Tibial nerve (tissue), 4 donors: ENCODE results near the gene THRAP3. TPM values are rescaled to one million over a fixed set of nuclear protein-coding genes. Genes with fewer than 3 reads are reported as not detected.

ENCODE experiments used
- DNase-seq, 2 donors: peaks; one replicate each; pipeline ENCODE4 v3.0.0-alpha.2; 2019; ENCODE audit warnings: low spot score in 2 of 2
- H3K27ac ChIP-seq, 4 donors: fragments of 200-600 bp; sonication (generic) in 3 of 4; one replicate each; pipeline ENCODE4 v1.5.1; 2017 to 2019; ENCODE audit warnings: mild to moderate bottlenecking in 1 of 4
- H3K27me3 ChIP-seq, 2 donors: fragments of 200-600 bp; sonication (generic) in 1 of 2; one replicate each; pipeline versions ENCODE4 v1.5.1 to v1.6.0; 2017 to 2019
- H3K36me3 ChIP-seq, 3 donors: fragments of 200-600 bp; sonication (generic); one replicate each; pipeline ENCODE4 v1.5.1; 2018 to 2019
- H3K4me1 ChIP-seq, 4 donors: fragments of 200-600 bp; sonication (generic) in 3 of 4; one replicate each; pipeline ENCODE4 v1.5.1; 2017 to 2019
- H3K4me3 ChIP-seq, 4 donors: fragments of 200-600 bp; sonication (generic) in 3 of 4; one replicate each; pipeline ENCODE4 v1.5.1; 2017 to 2019; ENCODE audit warnings: mild to moderate bottlenecking in 1 of 4, moderate library complexity in 1 of 4
- H3K9me3 ChIP-seq, 4 donors: fragments of 200-600 bp; sonication (generic) in 3 of 4; one replicate each; pipeline ENCODE4 v1.5.1; 2017 to 2019
- EP300 ChIP-seq, 2 donors: sonication (generic); formaldehyde crosslinking; IDR thresholded peaks; one replicate each; pipeline ENCODE4 v1.6.1; 2017; ENCODE audit warnings: antibody characterized with exemption in 2 of 2, mild to moderate bottlenecking in 1 of 2
- POLR2A ChIP-seq, 2 donors: fragments of 450-650 bp; IDR thresholded peaks; one replicate each; pipeline ENCODE4 v1.6.1; 2017; ENCODE audit warnings: antibody characterized with exemption in 2 of 2, mild to moderate bottlenecking in 2 of 2, moderate library complexity in 2 of 2
- WGBS, 2 donors: methylation state at CpG; one replicate each; pipeline ENCODE4 v1.1.5; 2018; 5-methylcytosine and 5-hydroxymethylcytosine counted together
- total RNA-seq, 4 donors: library from RNA; depleted of rRNA; stranded (reverse); fragments of >200 nt; gene quantifications; one replicate each; pipeline ENCODE4 v1.1.0, GENCODE V29; 2016
- TF ChIP-seq, protein P1 (sequence below), 5 experiments: fragments of 200-600 bp in 3 of 5; fragments of 450-650 bp in 2 of 5; sonication (generic) in 3 of 5; IDR thresholded peaks; one replicate each; pipeline ENCODE4 v1.5.1; 2016 to 2019; ENCODE audit warnings: antibody characterized with exemption in 5 of 5, mild to moderate bottlenecking in 3 of 5, moderate library complexity in 2 of 5

The THRAP3 gene
- total RNA-seq, 4 donors from 2014 or later: 89.2 to 114 (median 97.0) TPM

DNA sequence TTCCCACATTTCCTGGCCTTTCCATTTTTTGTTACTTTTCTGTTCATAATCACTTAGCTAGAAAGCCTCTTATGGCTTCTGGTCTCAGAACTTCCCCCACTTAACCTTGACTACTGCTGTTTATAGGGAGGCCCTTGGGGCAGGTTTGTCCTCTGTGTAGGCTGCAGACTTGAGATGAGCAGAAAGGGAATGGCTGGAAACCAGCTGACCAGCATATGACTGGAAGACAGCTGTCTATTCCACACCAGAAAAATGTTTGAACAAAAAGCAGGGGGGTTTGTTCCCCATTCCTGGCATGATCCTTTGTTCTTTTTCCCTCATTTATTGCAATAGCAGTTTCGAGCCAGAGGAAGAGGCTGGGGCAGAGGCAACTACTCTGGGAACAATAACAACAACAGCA is 77.0 kb downstream of the THRAP3 start:
- no peak for DNase-seq
- Histone ChIP-seq H3K9me3 (no peaks in the 10 kb centered on the region), H3K4me3 (no peak overlapping the region), H3K27me3 (no peaks in the 10 kb centered on the region), H3K36me3 (peaks cover 10 to 81% (median 13%) of the 10 kb centered on the region in 3 donors), H3K4me1 (peaks cover 0 to 25% (median 7%) of the 10 kb centered on the region in 4 donors), H3K27ac (peak overlapping the region in 1 of 4 donors; percentile 40)
- TF ChIP-seq, protein P1, sequence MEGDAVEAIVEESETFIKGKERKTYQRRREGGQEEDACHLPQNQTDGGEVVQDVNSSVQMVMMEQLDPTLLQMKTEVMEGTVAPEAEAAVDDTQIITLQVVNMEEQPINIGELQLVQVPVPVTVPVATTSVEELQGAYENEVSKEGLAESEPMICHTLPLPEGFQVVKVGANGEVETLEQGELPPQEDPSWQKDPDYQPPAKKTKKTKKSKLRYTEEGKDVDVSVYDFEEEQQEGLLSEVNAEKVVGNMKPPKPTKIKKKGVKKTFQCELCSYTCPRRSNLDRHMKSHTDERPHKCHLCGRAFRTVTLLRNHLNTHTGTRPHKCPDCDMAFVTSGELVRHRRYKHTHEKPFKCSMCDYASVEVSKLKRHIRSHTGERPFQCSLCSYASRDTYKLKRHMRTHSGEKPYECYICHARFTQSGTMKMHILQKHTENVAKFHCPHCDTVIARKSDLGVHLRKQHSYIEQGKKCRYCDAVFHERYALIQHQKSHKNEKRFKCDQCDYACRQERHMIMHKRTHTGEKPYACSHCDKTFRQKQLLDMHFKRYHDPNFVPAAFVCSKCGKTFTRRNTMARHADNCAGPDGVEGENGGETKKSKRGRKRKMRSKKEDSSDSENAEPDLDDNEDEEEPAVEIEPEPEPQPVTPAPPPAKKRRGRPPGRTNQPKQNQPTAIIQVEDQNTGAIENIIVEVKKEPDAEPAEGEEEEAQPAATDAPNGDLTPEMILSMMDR (IDR thresholded peaks at IDR 0.05): no peak
- TF ChIP-seq EP300 (IDR thresholded peaks at IDR 0.05): no peak
- no peak for TF ChIP-seq POLR2A (IDR thresholded peaks at IDR 0.05)
- WGBS, 2 donors: 71 to 76% methylated on average over 1 of the region's 1 CpG

DNA sequence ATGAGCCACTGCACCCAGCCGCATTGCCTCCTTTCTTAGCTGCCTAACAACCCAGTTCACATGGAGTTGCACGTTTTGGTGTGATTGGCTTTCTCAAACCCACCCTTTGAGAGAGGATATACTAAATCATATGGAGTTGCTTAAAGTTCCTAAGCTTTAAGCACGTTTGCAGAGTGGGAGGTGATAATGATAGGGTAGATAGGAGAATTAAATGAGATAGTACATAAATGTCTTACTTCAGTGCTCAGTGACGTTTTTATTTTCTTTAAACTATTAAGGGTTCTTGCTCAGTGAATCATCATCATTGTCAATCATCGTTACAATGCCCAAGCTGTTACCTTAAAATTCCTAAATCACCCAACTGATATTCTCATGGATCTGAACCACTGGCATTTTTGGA is 79.0 kb downstream of the THRAP3 start:
- no peak for TF ChIP-seq EP300 (IDR thresholded peaks at IDR 0.05)
- TF ChIP-seq POLR2A (IDR thresholded peaks at IDR 0.05): no peak
- TF ChIP-seq, protein P1 (IDR thresholded peaks at IDR 0.05): no peak
- H3K27me3 ChIP-seq: no peaks in the 10 kb centered on the region
- H3K36me3 ChIP-seq: peaks cover 7 to 61% (median 13%) of the 10 kb centered on the region in 3 donors
- no peak for DNase-seq
- 73 to 75% methylated on average over 5 of the region's 5 CpGs for WGBS, 2 donors
- H3K4me1 ChIP-seq: peaks cover 0 to 37% (median 13%) of the 10 kb centered on the region in 4 donors
- H3K9me3 ChIP-seq: no peaks in the 10 kb centered on the region
- no peak overlapping the region for H3K4me3 ChIP-seq
- H3K27ac ChIP-seq: no peak overlapping the region

DNA sequence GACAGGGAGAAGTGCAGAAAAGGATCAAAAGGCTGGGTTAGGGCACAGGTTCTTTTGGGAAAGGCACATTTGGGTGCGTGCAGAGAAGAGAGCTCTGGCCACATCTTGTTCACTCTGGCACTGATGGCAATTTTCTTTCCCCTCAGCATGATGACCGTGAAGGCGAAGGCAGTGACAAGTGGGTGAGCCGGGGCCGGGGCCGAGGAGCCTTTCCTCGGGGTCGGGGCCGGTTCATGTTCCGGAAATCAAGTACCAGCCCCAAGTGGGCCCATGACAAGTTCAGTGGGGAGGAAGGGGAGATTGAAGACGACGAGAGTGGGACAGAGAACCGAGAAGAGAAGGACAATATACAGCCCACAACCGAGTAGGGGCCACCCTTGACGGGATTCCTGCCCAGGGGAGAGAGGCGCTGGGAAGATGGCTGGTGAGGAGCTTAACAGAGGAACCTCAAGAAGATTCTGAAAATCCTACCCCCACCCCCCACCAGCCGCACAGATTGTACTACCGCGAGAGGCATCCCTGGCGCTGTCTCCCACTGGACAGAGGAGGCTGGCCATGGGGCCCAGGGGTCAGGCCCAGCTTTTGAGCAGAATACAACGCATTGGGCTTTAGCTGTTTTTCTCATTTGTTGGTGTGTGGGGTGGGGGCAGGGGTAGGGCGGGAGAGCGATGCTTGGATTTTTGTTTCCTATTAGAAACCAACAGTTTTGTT is 79.6 kb downstream of the THRAP3 start:
- 83% methylated on average over 23 of the region's 23 CpGs for WGBS, 2 donors
- DNase-seq: no peak
- Histone ChIP-seq H3K27ac (no peak overlapping the region), H3K27me3 (no peaks in the 10 kb centered on the region), H3K4me3 (no peak overlapping the region), H3K36me3 (peaks cover 7 to 56% (median 9%) of the 10 kb centered on the region in 3 donors), H3K9me3 (no peaks in the 10 kb centered on the region), H3K4me1 (peaks cover 0 to 37% (median 13%) of the 10 kb centered on the region in 4 donors)
- no peak for TF ChIP-seq EP300 (IDR thresholded peaks at IDR 0.05)
- TF ChIP-seq POLR2A (IDR thresholded peaks at IDR 0.05): no peak
- TF ChIP-seq, protein P1 (IDR thresholded peaks at IDR 0.05): no peak

DNA sequence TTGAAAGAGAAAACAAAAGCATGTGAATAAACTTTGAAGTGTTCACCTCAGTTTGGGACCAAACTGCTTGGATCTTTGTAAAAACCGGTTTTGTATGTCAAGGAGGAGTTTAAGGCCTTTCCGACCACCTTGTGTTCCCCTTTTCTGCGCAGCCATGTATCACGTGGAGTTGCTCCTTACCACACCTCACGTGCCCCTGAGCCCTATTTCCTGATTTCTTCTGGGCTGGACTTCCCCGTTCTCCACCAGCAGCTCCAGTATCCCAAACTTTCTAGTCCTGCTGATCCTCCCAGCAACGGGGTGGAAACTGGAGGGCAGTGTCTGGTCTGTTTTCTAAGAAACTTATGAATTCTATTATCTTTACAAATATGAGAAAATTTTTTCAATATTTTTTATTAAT is 80.3 kb downstream of the THRAP3 start:
- Histone ChIP-seq H3K36me3 (peaks cover 6 to 51% (median 7%) of the 10 kb centered on the region in 3 donors), H3K4me1 (peaks cover 0 to 30% (median 13%) of the 10 kb centered on the region in 4 donors), H3K9me3 (no peaks in the 10 kb centered on the region), H3K4me3 (no peak overlapping the region), H3K27ac (no peak overlapping the region), H3K27me3 (no peaks in the 10 kb centered on the region)
- 75 to 79% methylated on average over 7 of the region's 7 CpGs for WGBS, 2 donors
- TF ChIP-seq EP300 (IDR thresholded peaks at IDR 0.05) (peak in 1 of 2 donors; percentile 21), POLR2A (IDR thresholded peaks at IDR 0.05) (no peak)
- TF ChIP-seq, protein P1 (IDR thresholded peaks at IDR 0.05): no peak
- DNase-seq: no peak
